Cardiac muscle cell (in vitro differentiated cells and primary cell): ENCODE measurements around the gene RBM11. TPM values are rescaled to one million over a fixed set of nuclear protein-coding genes. Genes with fewer than 3 reads are reported as not detected.

ENCODE experiments used
- DNase-seq, 2 donors: peaks; one replicate each; pipeline versions ENCODE4 v3.0.0 to v3.0.0-alpha.2; 2010 to 2017; ENCODE audit warnings: low read depth in 1 of 2, low spot score in 1 of 2
- H3K27ac ChIP-seq: fragments of 200-600 bp; sonication (generic); 2 replicates; pipeline ENCODE4 v1.5.1; 2016
- H3K27me3 ChIP-seq: fragments of 200-600 bp; sonication (generic); 2 replicates; pipeline ENCODE4 v1.6.0; 2016; ENCODE audit warnings: control low read depth
- H3K36me3 ChIP-seq: fragments of 200-600 bp; sonication (generic); 2 replicates; pipeline ENCODE4 v1.5.1; 2016; ENCODE audit warnings: control low read depth
- H3K4me1 ChIP-seq: fragments of 200-600 bp; sonication (generic); 2 replicates; pipeline ENCODE4 v1.8.1; 2017; ENCODE audit warnings: low read depth, mild to moderate bottlenecking, mixed run types
- H3K4me3 ChIP-seq: fragments of 200-600 bp; sonication (generic); 2 replicates; pipeline ENCODE4 v1.5.1; 2016; ENCODE audit warnings: mild to moderate bottlenecking
- H3K9me3 ChIP-seq: fragments of 200-600 bp; sonication (generic); 2 replicates; pipeline ENCODE4 v1.5.1; 2017; ENCODE audit warnings: low read depth, mild to moderate bottlenecking, control low read depth
- CTCF ChIP-seq: IDR thresholded peaks from 2 replicates; pipeline ENCODE4 v1.5.1; 2012; ENCODE audit warnings: low read depth, mild to moderate bottlenecking, low read length
- polyA plus RNA-seq: library from polyadenylated mRNA; unstranded; fragments of >200 nt; fragmentation: Nextera tagmentation; extraction: Ambion mirVana; gene quantifications from 2 replicates; pipeline ENCODE4 v1.2.1, GENCODE V29; 2016
- total RNA-seq: library from RNA; depleted of rRNA; stranded (reverse); fragments of >200 nt; gene quantifications from 2 replicates; pipeline ENCODE4 v1.2.3, GENCODE V29; 2016

Gene RBM11
- total and polyA plus RNA-seq, 2 experiments from 2014 or later, result 1.8 to 3.3 TPM

- H3K27me3 ChIP-seq, result peaks cover 4% of the 10 kb centered on the region
- no peak overlapping the region for H3K27ac ChIP-seq
- DNase-seq, result no peak
- H3K9me3 ChIP-seq, result no peaks in the 10 kb centered on the region
- no peaks in the 10 kb centered on the region for H3K4me1 ChIP-seq
- H3K4me3 ChIP-seq, result no peak overlapping the region
- H3K36me3 ChIP-seq, result no peaks in the 10 kb centered on the region
- no peak for TF ChIP-seq CTCF
These were observed 44.3 kb downstream of the RBM11 start for GRCh38 chr21:14260174-14260764.

- Histone ChIP-seq H3K36me3 (no peaks in the 10 kb centered on the region), H3K9me3 (no peaks in the 10 kb centered on the region), H3K27me3 (peaks cover 4% of the 10 kb centered on the region), H3K4me1 (no peaks in the 10 kb centered on the region), H3K4me3 (no peak overlapping the region), H3K27ac (no peak overlapping the region)
- no peak for DNase-seq
- no peak for TF ChIP-seq CTCF
These were observed 46.1 kb downstream of the RBM11 start for GRCh38 chr21:14262039-14262438.

GRCh38 chr21:14263879-14264278 lies 47.9 kb downstream of the RBM11 start:
- H3K27ac ChIP-seq, result no peak overlapping the region
- no peaks in the 10 kb centered on the region for H3K4me1 ChIP-seq
- no peak overlapping the region for H3K4me3 ChIP-seq
- TF ChIP-seq CTCF, result no peak
- peaks cover 4% of the 10 kb centered on the region for H3K27me3 ChIP-seq
- DNase-seq, result no peak
- H3K9me3 ChIP-seq, result no peaks in the 10 kb centered on the region
- H3K36me3 ChIP-seq, result no peaks in the 10 kb centered on the region

DNA sequence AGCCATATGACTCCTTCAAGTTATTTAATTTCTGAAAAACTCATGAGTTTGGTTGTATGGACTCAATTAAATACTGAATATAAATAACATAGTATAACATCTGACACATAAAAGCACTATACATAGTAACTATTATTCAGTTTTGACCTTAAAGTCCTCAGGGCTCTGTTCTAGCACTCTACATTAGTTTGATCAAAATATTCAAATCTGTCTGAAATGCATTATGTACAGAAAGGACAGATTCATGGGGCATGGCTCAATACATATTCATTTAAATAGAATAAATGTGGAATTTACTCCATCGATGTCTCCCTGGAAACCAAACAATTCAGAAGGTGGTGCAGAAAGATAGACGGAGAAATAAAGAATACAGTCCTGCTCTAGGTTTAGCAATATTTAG lies 49.1 kb downstream of the RBM11 start:
- H3K36me3 ChIP-seq, result no peaks in the 10 kb centered on the region
- TF ChIP-seq CTCF, result no peak
- H3K9me3 ChIP-seq, result no peaks in the 10 kb centered on the region
- no peak overlapping the region for H3K4me3 ChIP-seq
- H3K27me3 ChIP-seq, result peaks cover 4% of the 10 kb centered on the region
- no peak overlapping the region for H3K27ac ChIP-seq
- no peak for DNase-seq
- no peaks in the 10 kb centered on the region for H3K4me1 ChIP-seq

GRCh38 chr21:14267076-14267475 lies 51.1 kb downstream of the RBM11 start:
- TF ChIP-seq CTCF, result no peak
- no peak overlapping the region for H3K4me3 ChIP-seq
- no peaks in the 10 kb centered on the region for H3K36me3 ChIP-seq
- no peak for DNase-seq
- peaks cover 4% of the 10 kb centered on the region for H3K27me3 ChIP-seq
- no peak overlapping the region for H3K27ac ChIP-seq
- H3K9me3 ChIP-seq, result no peaks in the 10 kb centered on the region
- no peaks in the 10 kb centered on the region for H3K4me1 ChIP-seq
